Panc1 (cell line): Measurements from ENCODE around the gene TGM5. TPM values are rescaled to one million over a fixed set of nuclear protein-coding genes. Genes with fewer than 3 reads are reported as not detected.

Experiments used
- ATAC-seq: fragments of 200-7000 bp; cut with Tn5 transposase; 2 replicates; pipeline ENCODE4 v1.9.1; 2020; ENCODE audit warnings: mild to moderate bottlenecking, moderate library complexity
- BruUV-seq: library from RNA; stranded (reverse); fragments of 400-500 nt; replicated peaks from 2 replicates; lab custom pipeline; 2021; lab: Mats Ljungman, UMichigan
- CTCF ChIA-PET: fragments of 300-600 bp; sonication (Branson Sonifier 250); formaldehyde crosslinking; loops from one replicate; lab custom pipeline; 2022; ENCODE audit warnings: antibody characterized with exemption; lab: Charles Lee
- POLR2A ChIA-PET: fragments of 300-600 bp; sonication (Branson Sonifier 250); formaldehyde crosslinking; loops from one replicate; lab custom pipeline; 2022; ENCODE audit warnings: antibody characterized with exemption; lab: Charles Lee
- DNase-seq: peaks from one replicate; pipeline ENCODE4 v3.0.0-alpha.2; 2010; ENCODE audit warnings: low read depth, low spot score
- H3K27ac ChIP-seq: 2 replicates; pipeline ENCODE4 v1.5.1; 2011; ENCODE audit warnings: mild to moderate bottlenecking, low read length, inconsistent platforms
- H3K27me3 ChIP-seq: fragments of 200-500 bp; sonication (Bioruptor generic); 2 replicates; pipeline ENCODE4 v1.6.0; 2014; ENCODE audit warnings: low read length, inconsistent platforms; ENCODE audit not compliant: control insufficient read depth, insufficient read depth
- H3K36me3 ChIP-seq: fragments of 200-500 bp; sonication (Bioruptor generic); 2 replicates; pipeline ENCODE4 v1.5.1; 2014; ENCODE audit warnings: inconsistent platforms, mild to moderate bottlenecking, low read length, moderate library complexity; ENCODE audit not compliant: control insufficient read depth, insufficient read depth
- H3K4me1 ChIP-seq: 2 replicates; pipeline ENCODE4 v1.5.1; 2011; ENCODE audit warnings: inconsistent platforms, mild to moderate bottlenecking, low read length, moderate library complexity; ENCODE audit not compliant: control insufficient read depth, insufficient read depth
- H3K4me3 ChIP-seq, 2 experiments: 2 replicates each; pipeline ENCODE4 v1.5.1; 2011 to 2012; ENCODE audit warnings: low read depth in 2 of 2, low read length in 2 of 2, mild to moderate bottlenecking in 2 of 2, inconsistent platforms in 1 of 2, moderate library complexity in 1 of 2
- H3K9me3 ChIP-seq: fragments of 200-500 bp; sonication (Bioruptor generic); 2 replicates; pipeline ENCODE4 v1.5.1; 2014; ENCODE audit warnings: low read depth, mild to moderate bottlenecking, inconsistent platforms, low read length, moderate library complexity; ENCODE audit not compliant: control insufficient read depth, insufficient read depth
- CTCF ChIP-seq: fragments of 450-650 bp; IDR thresholded peaks from 2 replicates; pipeline ENCODE4 v1.5.1; 2017; ENCODE audit warnings: mild to moderate bottlenecking
- POLR2AphosphoS5 ChIP-seq: IDR thresholded peaks from 2 replicates; pipeline ENCODE4 v1.6.1; 2012; ENCODE audit warnings: mild to moderate bottlenecking, low read depth, low read length, moderate library complexity
- REST ChIP-seq, 2 experiments: IDR thresholded peaks; 2 replicates each; pipeline ENCODE4 v1.6.1; 2011 to 2012; ENCODE audit warnings: low read depth in 2 of 2, control low read depth in 1 of 2, low read length in 1 of 2, mild to moderate bottlenecking in 1 of 2, moderate library complexity in 1 of 2; ENCODE audit not compliant: insufficient read depth in 1 of 2
- SIN3A ChIP-seq: IDR thresholded peaks from 2 replicates; pipeline ENCODE4 v1.6.1; 2012; ENCODE audit warnings: low read depth, mild to moderate bottlenecking, low read length, moderate library complexity, borderline replicate concordance; ENCODE audit not compliant: insufficient read depth
- TCF7L2 ChIP-seq: IDR thresholded peaks from 2 replicates; pipeline ENCODE4 v1.6.1; 2011; ENCODE audit warnings: mild to moderate bottlenecking, low read depth, low read length, inconsistent platforms
- in situ Hi-C: cut with HindIII; loops from 2 replicates; pipeline ENCODE4 v1.10.0; 2016; ENCODE audit warnings: low sequenced_read_pairs, low pct_unique_long_range_greater_than_20kb
- intact Hi-C: fragments of 100-400 bp; cut with micrococcal nuclease; formaldehyde crosslinking; loops from one replicate; pipeline ENCODE4 v1.10.0; 2022; ENCODE audit not compliant: unreplicated experiment
- total RNA-seq: library from RNA; stranded (reverse); gene quantifications from one replicate; pipeline ENCODE4 v1.2.1, GENCODE V29; 2021; ENCODE audit not compliant: unreplicated experiment

TGM5 gene
- total RNA-seq, 1 experiment from 2014 or later, result not detected

GRCh38 chr15:43196760-43197548 lies 69.8 kb downstream of the TGM5 start:
- ATAC-seq (no peak), DNase-seq (no peak)
- no peaks in the 10 kb centered on the region for H3K4me1 ChIP-seq
- CTCF ChIA-PET, result no interaction called here
- H3K9me3 ChIP-seq, result no peaks in the 10 kb centered on the region
- intact Hi-C loops, result no loop called here
- peaks cover 14% of the 10 kb centered on the region for H3K36me3 ChIP-seq
- no peak overlapping the region for H3K4me3 ChIP-seq
- no peak overlapping the region for H3K27ac ChIP-seq
- no peak for TF ChIP-seq TCF7L2
- TF ChIP-seq SIN3A, result no peak
- TF ChIP-seq CTCF, result no peak
- no peak for TF ChIP-seq REST (IDR thresholded peaks at IDR 0.05; ENCODE audit: insufficient read depth in 1 of 2, low read depth in 2 of 2, low read length in 1 of 2)
- no peak for TF ChIP-seq POLR2AphosphoS5
- in situ Hi-C loops, result no loop called here
- no TSS peak for BruUV-seq
- POLR2A ChIA-PET, result interaction anchor here (0.6 to 0.7 kb wide), 2 partner anchors 102 to 313 kb away, joined by 5 to 7 read pairs; no protein-coding TSS in a partner anchor
- no peaks in the 10 kb centered on the region for H3K27me3 ChIP-seq

GRCh38 chr15:43194795-43195194 lies 71.9 kb downstream of the TGM5 start:
- H3K27ac ChIP-seq, result no peak overlapping the region
- DNase-seq (no peak), ATAC-seq (no peak)
- BruUV-seq, result no TSS peak
- ChIA-PET POLR2A (no interaction called here), CTCF (interaction anchor here (1.6 kb wide), 1 partner anchor 9 kb away, joined by 8 read pairs; no protein-coding TSS in a partner anchor)
- H3K9me3 ChIP-seq, result no peaks in the 10 kb centered on the region
- intact Hi-C loops (no loop called here), in situ Hi-C loops (no loop called here)
- H3K4me1 ChIP-seq, result no peaks in the 10 kb centered on the region
- H3K4me3 ChIP-seq, result no peak overlapping the region
- TF ChIP-seq REST (IDR thresholded peaks at IDR 0.05; ENCODE audit: insufficient read depth in 1 of 2, low read depth in 2 of 2, low read length in 1 of 2), result no peak
- TF ChIP-seq SIN3A, result no peak
- no peak for TF ChIP-seq CTCF
- no peak for TF ChIP-seq TCF7L2
- no peak for TF ChIP-seq POLR2AphosphoS5
- H3K27me3 ChIP-seq, result no peaks in the 10 kb centered on the region
- peaks cover 25% of the 10 kb centered on the region for H3K36me3 ChIP-seq
